Omental fat pad (tissue), 4 donors: Measurements from ENCODE around the gene OSBPL6. TPM values are rescaled to one million over a fixed set of nuclear protein-coding genes. Genes with fewer than 3 reads are reported as not detected.
"Not testable (repeated sequence)": the region's sequence is repeated elsewhere in the genome, so short reads cannot be mapped to it uniquely, and the experiment has no call there.

Experiments
- ATAC-seq: fragments of 150-250 bp; one replicate; pipeline ENCODE4 v1.9.1; 2016; ENCODE audit warnings: mild to moderate bottlenecking, moderate library complexity; ENCODE audit not compliant: low FRiP score
- DNase-seq: peaks from one replicate; pipeline ENCODE4 v3.0.0-alpha.2; 2019; ENCODE audit warnings: low spot score
- total RNA-seq, 4 donors: library from RNA; depleted of rRNA; stranded (reverse); fragments of >200 nt; gene quantifications; one replicate each; pipeline ENCODE4 v1.1.0, GENCODE V29; 2016
- TF ChIP-seq, protein P1 (sequence below), 3 donors: fragments of 450-650 bp; IDR thresholded peaks; one replicate each; pipeline ENCODE4 v1.5.1; 2016 to 2017; ENCODE audit warnings: antibody characterized with exemption in 3 of 3, mild to moderate bottlenecking in 3 of 3, moderate library complexity in 2 of 3

Gene OSBPL6
- total RNA-seq, 4 donors from 2014 or later = 1.1 to 2.0 (median 1.6) TPM

DNA sequence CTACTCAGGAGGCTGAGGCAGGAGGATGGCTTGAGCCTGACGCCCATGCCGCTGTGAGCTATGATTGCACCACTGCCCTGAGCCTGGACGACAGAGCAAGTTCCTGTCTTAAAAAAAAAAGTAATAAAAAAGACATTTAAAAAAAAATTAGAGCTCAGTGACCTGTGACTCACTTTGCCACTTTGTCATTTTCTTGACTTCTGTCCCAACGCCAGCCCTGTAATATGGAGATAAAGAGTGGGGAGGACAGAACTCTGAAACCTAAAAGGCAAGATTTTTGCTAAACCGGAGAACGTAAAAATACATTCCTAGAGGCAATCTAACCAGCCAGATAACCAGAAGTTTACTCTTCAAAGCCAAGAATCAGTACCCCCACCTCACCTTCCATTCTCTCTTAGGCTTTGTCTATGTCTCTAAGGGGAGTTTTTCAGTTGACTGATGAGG is 207.7 kb downstream of the OSBPL6 start:
- DNase-seq (no peak), ATAC-seq (no peak)
- TF ChIP-seq, protein P1, sequence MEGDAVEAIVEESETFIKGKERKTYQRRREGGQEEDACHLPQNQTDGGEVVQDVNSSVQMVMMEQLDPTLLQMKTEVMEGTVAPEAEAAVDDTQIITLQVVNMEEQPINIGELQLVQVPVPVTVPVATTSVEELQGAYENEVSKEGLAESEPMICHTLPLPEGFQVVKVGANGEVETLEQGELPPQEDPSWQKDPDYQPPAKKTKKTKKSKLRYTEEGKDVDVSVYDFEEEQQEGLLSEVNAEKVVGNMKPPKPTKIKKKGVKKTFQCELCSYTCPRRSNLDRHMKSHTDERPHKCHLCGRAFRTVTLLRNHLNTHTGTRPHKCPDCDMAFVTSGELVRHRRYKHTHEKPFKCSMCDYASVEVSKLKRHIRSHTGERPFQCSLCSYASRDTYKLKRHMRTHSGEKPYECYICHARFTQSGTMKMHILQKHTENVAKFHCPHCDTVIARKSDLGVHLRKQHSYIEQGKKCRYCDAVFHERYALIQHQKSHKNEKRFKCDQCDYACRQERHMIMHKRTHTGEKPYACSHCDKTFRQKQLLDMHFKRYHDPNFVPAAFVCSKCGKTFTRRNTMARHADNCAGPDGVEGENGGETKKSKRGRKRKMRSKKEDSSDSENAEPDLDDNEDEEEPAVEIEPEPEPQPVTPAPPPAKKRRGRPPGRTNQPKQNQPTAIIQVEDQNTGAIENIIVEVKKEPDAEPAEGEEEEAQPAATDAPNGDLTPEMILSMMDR (IDR thresholded peaks at IDR 0.05) = no peak

DNA sequence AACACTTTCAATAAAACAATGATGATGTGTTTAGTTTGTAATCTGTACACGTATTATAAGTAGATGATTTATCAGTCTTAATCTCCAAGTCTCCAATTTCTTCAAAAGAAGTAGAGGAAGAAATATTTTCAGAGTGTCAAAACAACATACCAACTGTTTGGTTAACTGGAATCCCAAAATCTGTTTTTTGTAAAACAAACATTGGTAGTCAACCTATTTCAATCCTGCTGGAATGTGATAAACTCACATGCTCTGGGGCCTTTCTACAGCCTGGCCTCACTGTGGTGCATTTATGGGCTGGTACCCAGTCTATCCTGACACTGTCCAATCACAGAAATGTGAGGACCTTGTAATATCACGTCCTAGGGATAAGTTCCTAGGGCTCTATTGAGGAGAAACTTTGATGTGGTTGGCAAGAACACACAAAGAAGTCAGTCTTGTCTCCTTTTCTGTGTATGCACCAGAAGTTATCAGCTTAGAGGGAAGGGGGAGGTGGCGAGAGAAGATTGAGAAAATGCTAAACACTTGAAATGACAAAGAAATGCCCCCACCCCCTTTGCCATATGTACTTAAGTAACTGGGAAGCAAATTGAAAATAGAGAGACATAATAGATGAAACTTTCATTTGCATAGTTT is 209.5 kb downstream of the OSBPL6 start:
- DNase-seq (no peak), ATAC-seq (no peak)
- TF ChIP-seq, protein P1 (IDR thresholded peaks at IDR 0.05) = no peak

DNA sequence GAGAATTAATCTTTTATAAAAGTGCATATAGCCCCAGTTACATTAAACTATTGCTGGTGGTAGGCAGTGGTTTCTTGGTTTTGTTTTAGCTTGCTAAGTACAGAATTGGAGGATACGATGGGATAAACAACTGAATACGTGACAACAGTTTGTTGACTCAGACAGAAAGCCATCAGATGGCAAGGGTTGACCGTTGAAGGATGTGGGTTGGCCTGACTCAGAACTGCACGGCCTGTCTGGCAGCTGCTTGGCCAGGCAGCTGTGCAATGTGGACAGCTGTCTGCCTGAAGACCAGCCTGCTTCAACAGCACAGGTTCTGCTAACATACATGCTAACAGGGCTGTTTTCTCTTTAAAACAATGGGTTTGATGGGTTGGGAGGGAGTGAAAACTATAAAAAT is 210.1 kb downstream of the OSBPL6 start:
- TF ChIP-seq, protein P1 (IDR thresholded peaks at IDR 0.05) = no peak
- no peak for ATAC-seq
- no peak for DNase-seq

DNA sequence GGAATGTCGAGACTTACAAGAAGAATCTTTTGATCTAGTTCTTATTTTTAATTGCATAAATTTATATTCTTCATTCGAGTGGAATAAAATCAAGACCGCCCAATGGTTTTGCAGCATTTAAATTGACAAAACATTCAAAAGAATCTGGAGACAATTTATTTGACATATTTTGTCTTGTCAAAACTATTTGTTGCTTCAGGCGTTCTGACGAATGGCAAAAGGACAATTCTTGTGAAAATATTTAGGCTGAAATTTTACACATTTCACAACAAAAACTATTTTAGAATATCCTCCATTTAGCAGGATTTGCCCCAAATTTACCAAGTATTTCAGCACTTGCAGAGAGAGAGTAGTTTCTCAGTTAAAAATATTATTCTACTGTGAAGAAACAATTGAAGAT is 214.9 kb downstream of the OSBPL6 start:
- TF ChIP-seq, protein P1 (IDR thresholded peaks at IDR 0.05) = no peak
- no peak for ATAC-seq
- DNase-seq = no peak

DNA sequence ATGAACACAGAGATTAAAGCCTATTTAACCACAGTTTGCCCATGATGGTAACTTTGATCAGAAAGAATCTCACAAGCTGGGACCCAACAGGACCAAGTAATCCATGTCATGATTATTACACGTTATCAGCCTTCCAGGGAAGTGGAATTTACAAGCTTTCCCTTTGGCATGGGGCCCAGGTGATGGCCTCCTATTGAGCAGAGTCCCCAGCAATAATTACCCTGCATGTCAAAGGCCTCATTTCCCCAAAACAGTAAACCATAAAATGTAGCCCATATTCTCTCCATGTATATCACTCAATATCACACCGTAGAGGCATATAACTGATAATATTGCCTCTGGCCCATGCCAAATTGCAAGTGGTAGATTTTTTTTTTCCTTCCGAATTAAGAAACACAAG is 217.7 kb downstream of the OSBPL6 start:
- no peak for DNase-seq
- TF ChIP-seq, protein P1 (IDR thresholded peaks at IDR 0.05) = no peak
- ATAC-seq = no peak

DNA sequence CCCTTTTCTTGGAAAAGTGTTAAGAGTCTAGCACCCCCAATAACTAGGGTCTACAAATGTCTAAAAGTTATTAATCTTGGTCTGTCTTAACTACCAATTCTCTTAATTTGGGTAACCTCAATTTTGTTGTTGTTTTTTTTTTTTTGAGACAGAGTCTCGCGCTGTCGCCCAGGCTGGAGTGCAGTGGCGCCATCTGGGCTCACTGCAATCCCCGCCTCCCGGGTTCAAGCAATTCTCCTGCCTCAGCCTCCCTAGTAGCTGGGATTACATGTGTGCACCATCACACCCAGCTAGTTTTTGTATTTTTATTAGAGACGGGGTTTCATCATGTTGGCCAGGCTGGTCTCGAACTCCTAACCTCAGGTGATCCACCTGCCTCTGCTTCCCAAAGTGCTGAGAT is 218.1 kb downstream of the OSBPL6 start:
- ATAC-seq, DNase-seq: not testable (repeated sequence)

DNA sequence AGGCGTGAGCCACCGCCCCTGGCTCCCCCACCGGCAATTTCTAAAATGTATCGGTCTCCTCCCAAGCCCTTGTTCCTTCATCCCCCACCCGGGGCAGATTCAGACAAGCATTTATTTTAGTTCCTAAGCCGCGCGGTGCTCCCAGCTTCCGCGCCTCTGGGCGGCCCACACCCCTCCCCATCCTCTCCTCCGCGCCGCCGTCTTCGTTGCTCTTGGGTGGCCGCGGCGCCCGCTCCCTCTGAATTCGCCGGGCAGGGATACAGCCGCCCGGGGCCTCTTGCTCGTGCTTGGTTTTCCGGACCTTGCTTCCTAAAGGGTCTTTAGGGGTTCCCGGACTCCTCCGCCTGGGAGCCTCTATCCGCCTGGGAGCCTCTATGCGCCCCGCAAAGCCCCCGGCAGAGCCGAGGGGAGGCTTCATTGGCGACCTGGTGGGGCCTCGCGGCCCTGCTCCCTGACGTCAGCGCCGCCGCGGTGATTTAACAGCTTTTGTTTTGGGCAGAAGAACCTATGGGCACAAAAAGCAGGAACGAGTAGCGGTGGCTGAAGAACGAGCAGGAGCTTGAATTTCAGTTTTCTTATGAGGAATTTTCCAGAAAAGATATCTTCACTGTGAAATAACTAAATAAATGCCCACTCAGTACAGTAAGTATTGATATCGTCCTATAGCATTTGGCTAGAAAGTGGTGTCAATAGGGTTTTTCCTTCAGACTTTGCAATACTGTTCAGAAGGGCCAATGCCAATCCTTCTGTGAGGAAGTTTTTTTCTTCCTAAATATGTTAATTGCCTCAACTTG is 219.4 kb downstream of the OSBPL6 start:
- ATAC-seq = peak; percentile 73
- TF ChIP-seq, protein P1 (IDR thresholded peaks at IDR 0.05) = no peak
- peak; percentile 63 for DNase-seq
